ENCODE measurements around the gene FTO. TPM values are rescaled to one million over a fixed set of nuclear protein-coding genes. Genes with fewer than 3 reads are reported as not detected.

FTO gene
- total and polyA plus RNA-seq, 2 experiments from 2014 or later: 46.8 to 77.7 TPM

DNA sequence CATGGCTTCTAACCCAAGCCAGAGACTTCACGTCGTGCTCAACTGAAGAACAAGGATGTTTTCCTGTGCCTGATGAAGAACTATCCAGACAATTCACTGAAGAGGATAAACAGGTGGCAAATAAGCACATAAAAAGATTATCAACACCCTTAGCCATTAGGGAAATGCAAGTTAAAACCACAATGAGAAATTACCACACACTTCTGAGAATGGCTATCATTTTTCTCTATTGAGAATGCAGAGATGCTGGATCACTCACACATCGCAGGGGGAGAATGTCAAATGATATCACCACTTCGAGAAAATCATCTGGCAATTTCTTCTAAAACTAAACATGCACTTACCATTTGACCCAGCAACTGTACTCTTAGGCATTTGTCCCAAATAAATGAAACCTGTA lies 419.8 kb downstream of the FTO start:
- no peak for TF ChIP-seq EZH2 (IDR thresholded peaks at IDR 0.05; ENCODE audit: borderline replicate concordance)
- Histone ChIP-seq H3K4me1 (ENCODE audit: insufficient read depth) (no peaks in the 10 kb centered on the region), H3K27ac (no peak overlapping the region), H3K36me3 (replicated peaks; ENCODE audit: insufficient read depth, low read depth) (no peaks in the 10 kb centered on the region), H3K9me2 (replicated peaks; ENCODE audit: insufficient read depth) (no peaks in the 10 kb centered on the region), H3K4me3 (no peak overlapping the region), H3K79me2 (no peaks in the 10 kb centered on the region), H3K4me2 (no peak overlapping the region), H3K9me3 (ENCODE audit: low read depth) (no peaks in the 10 kb centered on the region), H3K27me3 (no peaks in the 10 kb centered on the region), H4K20me1 (ENCODE audit: insufficient read depth, poor library complexity, severe bottlenecking) (no peaks in the 10 kb centered on the region), H2AFZ (no peak overlapping the region)
- WGBS (ENCODE audit: low lambda C conversion rate, missing lambda C conversion rate): 95% methylated on average over 4 of the region's 4 CpGs
- DNase-seq (ENCODE audit: low spot score): no peak

- Histone ChIP-seq H3K4me2 (no peak overlapping the region), H3K9me2 (replicated peaks; ENCODE audit: insufficient read depth) (no peaks in the 10 kb centered on the region), H2AFZ (no peak overlapping the region), H3K4me1 (ENCODE audit: insufficient read depth) (no peaks in the 10 kb centered on the region), H4K20me1 (ENCODE audit: insufficient read depth, poor library complexity, severe bottlenecking) (no peaks in the 10 kb centered on the region), H3K4me3 (no peak overlapping the region), H3K27me3 (no peaks in the 10 kb centered on the region), H3K27ac (no peak overlapping the region), H3K79me2 (no peaks in the 10 kb centered on the region), H3K36me3 (replicated peaks; ENCODE audit: insufficient read depth, low read depth) (no peaks in the 10 kb centered on the region), H3K9me3 (ENCODE audit: low read depth) (no peaks in the 10 kb centered on the region)
- no peak for DNase-seq (ENCODE audit: low spot score)
- TF ChIP-seq EZH2 (IDR thresholded peaks at IDR 0.05; ENCODE audit: borderline replicate concordance) (no peak), EZH2phosphoT487 (IDR thresholded peaks at IDR 0.05; ENCODE audit: low read depth, severe bottlenecking, unreplicated experiment) (no peak), CTCF (IDR thresholded peaks at IDR 0.05; ENCODE audit: poor library complexity) (no peak)
- 78% methylated on average over 6 of the region's 6 CpGs for WGBS (ENCODE audit: low lambda C conversion rate, missing lambda C conversion rate)
Measured at GRCh38 chr16:54125751-54126655, 422.0 kb downstream of the FTO start.

DNA sequence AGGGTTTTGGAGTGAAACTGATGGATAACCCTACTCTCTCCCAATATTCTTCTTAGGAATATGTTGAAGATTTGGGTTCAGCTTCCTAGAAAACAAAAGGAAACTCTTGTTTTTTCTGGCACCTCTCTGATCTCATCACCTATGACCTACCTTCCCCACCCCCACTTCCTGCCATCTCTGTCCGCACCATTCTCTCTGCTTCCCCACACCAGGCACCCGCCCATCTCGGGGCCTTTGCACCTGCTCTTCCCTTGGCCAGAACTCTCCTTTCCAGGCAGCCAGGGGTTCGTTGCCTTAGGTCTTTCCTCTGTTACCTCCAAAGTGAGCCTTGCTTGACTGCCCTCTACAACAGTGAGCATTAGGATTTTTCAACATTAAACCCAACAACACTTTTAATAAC lies 423.0 kb downstream of the FTO start:
- no peaks in the 10 kb centered on the region for H3K27me3 ChIP-seq
- H3K4me2 ChIP-seq: no peak overlapping the region
- WGBS (ENCODE audit: low lambda C conversion rate, missing lambda C conversion rate): 91% methylated on average over 4 of the region's 4 CpGs

More for the DNA sequence above, 423.0 kb downstream of the FTO start:
- Histone ChIP-seq H3K9me2 (replicated peaks; ENCODE audit: insufficient read depth) (no peaks in the 10 kb centered on the region), H3K36me3 (replicated peaks; ENCODE audit: insufficient read depth, low read depth) (no peaks in the 10 kb centered on the region), H3K4me3 (no peak overlapping the region), H3K4me1 (ENCODE audit: insufficient read depth) (no peaks in the 10 kb centered on the region), H2AFZ (no peak overlapping the region), H3K79me2 (no peaks in the 10 kb centered on the region), H4K20me1 (ENCODE audit: insufficient read depth, poor library complexity, severe bottlenecking) (no peaks in the 10 kb centered on the region), H3K27ac (no peak overlapping the region), H3K9me3 (ENCODE audit: low read depth) (no peaks in the 10 kb centered on the region)
- TF ChIP-seq EZH2phosphoT487 (IDR thresholded peaks at IDR 0.05; ENCODE audit: low read depth, severe bottlenecking, unreplicated experiment) (no peak), CTCF (IDR thresholded peaks at IDR 0.05; ENCODE audit: poor library complexity) (no peak), EZH2 (IDR thresholded peaks at IDR 0.05; ENCODE audit: borderline replicate concordance) (no peak)
- DNase-seq (ENCODE audit: low spot score): no peak

Measured in hepatocyte (in vitro differentiated cells).